ENCODE results near the gene SLC35D1. TPM values are rescaled to one million over a fixed set of nuclear protein-coding genes. Genes with fewer than 3 reads are reported as not detected.
A peak's percentile ranks its signal among the peaks of the same experiment; 100 is the strongest.

Gene SLC35D1
- total RNA-seq, 4 donors from 2014 or later = 7.5 to 9.4 (median 8.2) TPM

- TF ChIP-seq POLR2A (IDR thresholded peaks at IDR 0.05; ENCODE audit: low read depth) (no peak), POLR2AphosphoS5 (IDR thresholded peaks at IDR 0.05) (peak in 1 of 2 donors; percentile 14), EP300 (IDR thresholded peaks at IDR 0.05) (no peak), CTCF (IDR thresholded peaks at IDR 0.05) (no peak)
- 74% methylated on average over 5 of the region's 5 CpGs for WGBS
- no peak for DNase-seq (ENCODE audit: extremely low spot score)
- peaks cover 5 to 81% (median 53%) of the 10 kb centered on the region in 4 donors for H3K36me3 ChIP-seq
- H3K4me3 ChIP-seq = no peak overlapping the region
- intact Hi-C loops (cut with DNase I) = no loop called here
- no peaks in the 10 kb centered on the region for H3K27me3 ChIP-seq
- H3K27ac ChIP-seq (replicated peaks in 1 of 4) = no peak overlapping the region
- no peaks in the 10 kb centered on the region for H3K9me3 ChIP-seq
- peaks cover 13 to 30% (median 22%) of the 10 kb centered on the region in 4 donors for H3K4me1 ChIP-seq
Observed at GRCh38 chr1:67041841-67042503, 12.0 kb downstream of the SLC35D1 start.

- DNase-seq (ENCODE audit: extremely low spot score) = no peak
- no peak for TF ChIP-seq EP300 (IDR thresholded peaks at IDR 0.05)
- TF ChIP-seq CTCF (IDR thresholded peaks at IDR 0.05) = no peak
- TF ChIP-seq POLR2A (IDR thresholded peaks at IDR 0.05; ENCODE audit: low read depth) = no peak
- no peak for TF ChIP-seq POLR2AphosphoS5 (IDR thresholded peaks at IDR 0.05)
- peaks cover 13 to 30% (median 22%) of the 10 kb centered on the region in 4 donors for H3K4me1 ChIP-seq
- no peaks in the 10 kb centered on the region for H3K27me3 ChIP-seq
- peaks cover 0 to 75% (median 50%) of the 10 kb centered on the region in 4 donors for H3K36me3 ChIP-seq
- WGBS = 100% methylated on average over 1 of the region's 1 CpG
- no peaks in the 10 kb centered on the region for H3K9me3 ChIP-seq
- H3K4me3 ChIP-seq = no peak overlapping the region
- no peak overlapping the region for H3K27ac ChIP-seq (replicated peaks in 1 of 4)
- intact Hi-C loops (cut with DNase I) = no loop called here
Observed at GRCh38 chr1:67040405-67040804, 13.5 kb downstream of the SLC35D1 start.

GRCh38 chr1:67031859-67032247 lies 22.1 kb downstream of the SLC35D1 start:
- Histone ChIP-seq H3K4me3 (no peak overlapping the region), H3K36me3 (peaks cover 0 to 16% (median 6%) of the 10 kb centered on the region in 4 donors), H3K9me3 (no peaks in the 10 kb centered on the region), H3K27ac (replicated peaks in 1 of 4) (peak overlapping the region; percentile 50 to 64 (median 61)), H3K27me3 (no peaks in the 10 kb centered on the region), H3K4me1 (peaks cover 16 to 22% (median 20%) of the 10 kb centered on the region in 4 donors)
- no peak for DNase-seq (ENCODE audit: extremely low spot score)
- 61% methylated on average over 4 of the region's 4 CpGs for WGBS
- TF ChIP-seq POLR2AphosphoS5 (IDR thresholded peaks at IDR 0.05) = no peak
- TF ChIP-seq POLR2A (IDR thresholded peaks at IDR 0.05; ENCODE audit: low read depth) = no peak
- TF ChIP-seq EP300 (IDR thresholded peaks at IDR 0.05) = no peak
- intact Hi-C loops (cut with DNase I) = no loop called here

GRCh38 chr1:67031121-67031858 lies 22.7 kb downstream of the SLC35D1 start:
- Histone ChIP-seq H3K4me3 (peak overlapping the region in 1 of 4 donors; percentile 13), H3K27ac (replicated peaks in 1 of 4) (peak overlapping the region; percentile 50 to 64 (median 61)), H3K4me1 (peaks cover 16 to 22% (median 20%) of the 10 kb centered on the region in 4 donors), H3K27me3 (no peaks in the 10 kb centered on the region), H3K36me3 (peaks cover 0 to 10% (median 2%) of the 10 kb centered on the region in 4 donors), H3K9me3 (no peaks in the 10 kb centered on the region)
- no peak for DNase-seq (ENCODE audit: extremely low spot score)
- WGBS = 58% methylated on average over 5 of the region's 5 CpGs
- TF ChIP-seq POLR2AphosphoS5 (IDR thresholded peaks at IDR 0.05) = no peak
- no peak for TF ChIP-seq CTCF (IDR thresholded peaks at IDR 0.05)
- no peak for TF ChIP-seq POLR2A (IDR thresholded peaks at IDR 0.05; ENCODE audit: low read depth)
- intact Hi-C loops (cut with DNase I) = no loop called here

GRCh38 chr1:67029472-67029871 lies 24.5 kb downstream of the SLC35D1 start:
- Histone ChIP-seq H3K36me3 (peaks cover 0 to 5% (median under 1%) of the 10 kb centered on the region in 4 donors), H3K4me1 (peaks cover 16 to 22% (median 20%) of the 10 kb centered on the region in 4 donors), H3K4me3 (no peak overlapping the region), H3K27ac (replicated peaks in 1 of 4) (no peak overlapping the region), H3K27me3 (no peaks in the 10 kb centered on the region), H3K9me3 (no peaks in the 10 kb centered on the region)
- no peak for TF ChIP-seq POLR2A (IDR thresholded peaks at IDR 0.05; ENCODE audit: low read depth)
- no peak for TF ChIP-seq POLR2AphosphoS5 (IDR thresholded peaks at IDR 0.05)
- no peak for TF ChIP-seq EP300 (IDR thresholded peaks at IDR 0.05)
- no peak for TF ChIP-seq CTCF (IDR thresholded peaks at IDR 0.05)
- no peak for DNase-seq (ENCODE audit: extremely low spot score)
- intact Hi-C loops (cut with DNase I) = no loop called here
- WGBS = 73% methylated on average over 1 of the region's 1 CpG

Measured in esophagus muscularis mucosa (tissue), 4 donors.